Stimulated activated naive CD4-positive, alpha-beta T cell treated with Interleukin-2 at 50 U/mL for 16 hours (primary cell): ENCODE results near the gene UBE2E2.

Source experiments
- DNase-seq: peaks from one replicate; lab custom pipeline; 2025; lab: John Stamatoyannopoulos, UW

Gene UBE2E2

GRCh38 chr3:23276913-23277658, 74.0 kb downstream of the UBE2E2 start:
- no peak for DNase-seq

GRCh38 chr3:23277688-23278087, 74.6 kb downstream of the UBE2E2 start:
- DNase-seq: no peak

DNA sequence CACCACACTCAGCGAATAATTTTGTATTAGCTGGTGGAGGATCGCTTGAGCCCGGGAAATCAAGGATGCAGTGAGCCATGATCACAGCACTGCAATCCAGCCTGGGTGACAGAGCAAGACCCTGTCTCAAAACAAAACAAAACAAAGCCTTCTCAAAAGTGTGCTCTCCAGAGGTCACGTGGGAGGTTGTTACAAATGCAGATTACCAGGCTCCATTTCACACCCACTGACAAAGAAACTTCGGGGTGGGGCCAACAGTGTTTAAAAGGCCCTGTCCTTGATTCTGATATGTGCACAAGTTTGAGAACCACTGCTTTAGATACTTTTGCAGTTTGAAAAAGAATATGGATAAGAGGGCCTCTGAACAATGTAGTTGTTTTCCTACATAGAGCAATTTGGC, 80.5 kb downstream of the UBE2E2 start:
- DNase-seq: no peak

GRCh38 chr3:23288286-23288685, 85.2 kb downstream of the UBE2E2 start:
- DNase-seq: no peak

DNA sequence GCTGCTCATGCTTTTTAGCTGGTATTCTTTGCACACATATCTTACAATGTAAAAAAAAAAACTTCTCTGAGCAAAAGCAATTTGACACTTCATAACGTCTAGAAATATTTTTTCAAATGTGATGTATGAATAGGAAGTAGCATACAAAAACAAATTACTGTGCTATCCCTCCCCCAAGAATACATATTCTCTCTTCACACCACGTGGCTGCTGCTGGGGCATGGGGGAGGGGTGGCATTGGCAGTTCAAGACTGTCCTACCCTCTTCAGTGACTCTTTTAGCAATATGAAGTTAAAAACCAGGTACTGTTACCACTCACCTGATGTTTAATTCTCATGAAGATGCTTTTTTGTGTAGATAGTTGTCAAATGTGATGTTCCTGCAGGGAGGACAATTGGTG, 85.6 kb downstream of the UBE2E2 start:
- no peak for DNase-seq

GRCh38 chr3:23292432-23292831, 89.3 kb downstream of the UBE2E2 start:
- no peak for DNase-seq

GRCh38 chr3:23294770-23295387, 91.8 kb downstream of the UBE2E2 start:
- no peak for DNase-seq

- no peak for DNase-seq
These were observed 98.7 kb downstream of the UBE2E2 start for GRCh38 chr3:23301819-23302218.

DNA sequence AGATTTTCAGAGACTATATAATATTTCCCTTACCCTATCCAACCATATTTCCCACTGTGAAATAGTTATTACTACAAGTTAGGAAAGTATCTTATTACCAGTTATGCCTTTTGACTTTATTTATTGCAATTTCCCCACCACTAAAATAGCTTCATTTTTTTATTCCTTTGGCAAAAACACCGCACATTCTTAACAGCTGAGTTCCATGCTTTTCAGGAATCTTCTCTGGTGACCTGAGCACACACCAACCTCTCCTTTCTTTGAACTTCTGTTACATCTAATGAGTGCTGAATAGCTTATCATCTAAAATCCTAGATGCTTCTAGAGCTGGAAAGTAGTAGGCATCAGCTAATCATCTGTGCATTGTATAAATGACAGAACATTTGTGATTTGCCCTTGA, 99.1 kb downstream of the UBE2E2 start:
- DNase-seq: no peak

- DNase-seq: no peak
These were observed 100.6 kb downstream of the UBE2E2 start for GRCh38 chr3:23303601-23304217.

- DNase-seq: no peak
These were observed 101.3 kb downstream of the UBE2E2 start for GRCh38 chr3:23304424-23304823.

- DNase-seq: no peak
These were observed 106.0 kb downstream of the UBE2E2 start for GRCh38 chr3:23308986-23309625.

DNA sequence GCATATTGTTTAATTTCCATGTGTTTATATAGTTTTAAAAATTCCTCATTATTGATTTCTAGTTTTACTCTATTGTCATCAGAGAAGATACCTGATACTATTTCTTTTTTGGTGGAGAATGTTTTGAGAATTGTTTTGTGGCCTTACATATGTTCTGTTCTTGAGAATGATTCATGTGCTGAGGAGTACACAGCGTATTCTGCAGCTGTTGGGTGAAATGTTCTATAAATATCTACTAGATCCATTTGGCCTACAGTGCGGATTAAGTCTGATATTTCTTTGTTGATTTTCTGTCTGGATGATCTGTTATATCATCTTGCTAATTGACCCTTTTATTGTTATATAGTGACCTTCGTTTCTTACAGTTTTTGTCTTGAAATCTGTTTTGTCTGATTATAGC, 109.7 kb downstream of the UBE2E2 start:
- DNase-seq: no peak

GRCh38 chr3:23314981-23315762, 112.0 kb downstream of the UBE2E2 start:
- no peak for DNase-seq

GRCh38 chr3:23316924-23317323, 113.8 kb downstream of the UBE2E2 start:
- no peak for DNase-seq

DNA sequence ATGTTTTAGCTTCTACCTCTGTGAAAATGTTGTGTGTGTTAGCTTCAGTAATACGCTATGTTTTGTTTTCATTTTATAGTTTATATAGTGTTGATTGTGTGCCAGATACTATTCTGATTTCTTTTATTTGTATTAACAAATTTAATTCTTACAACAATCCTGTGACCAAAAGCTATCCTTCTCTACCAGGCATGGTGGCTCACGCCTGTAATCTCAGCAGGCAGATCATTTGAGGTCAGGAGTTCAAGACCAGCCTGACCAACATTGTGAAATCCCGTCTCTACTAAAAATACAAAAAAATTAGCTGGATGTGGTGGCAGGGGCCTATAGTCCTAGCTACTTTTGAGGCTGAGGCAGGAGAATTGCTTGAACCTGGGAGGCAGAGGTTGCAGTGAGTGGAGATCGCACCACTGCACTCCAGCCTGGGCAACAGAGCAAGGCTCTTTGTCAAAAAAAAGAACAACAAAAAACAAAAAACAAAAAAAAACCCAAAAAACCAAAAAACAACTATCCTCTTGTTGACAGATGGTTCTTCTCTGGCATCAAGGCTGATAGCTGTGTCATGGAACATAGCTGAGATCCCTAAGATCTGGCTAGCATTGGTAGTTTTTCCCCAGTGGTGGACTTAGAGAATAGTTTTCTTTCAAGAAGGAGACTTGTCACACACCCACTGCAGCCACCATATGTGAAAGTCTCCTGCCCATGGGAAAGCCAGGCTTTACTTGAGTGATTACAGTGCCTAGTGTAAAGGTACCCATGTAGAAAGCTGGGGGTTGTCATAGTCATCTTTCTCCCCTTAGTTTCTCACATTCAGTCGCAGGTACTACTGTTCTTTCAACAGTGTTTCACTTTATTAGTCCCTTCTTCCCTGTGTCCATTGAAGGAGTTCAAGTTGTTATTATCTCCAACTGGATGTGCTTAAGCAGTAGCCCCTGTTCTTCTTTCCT, 116.5 kb downstream of the UBE2E2 start:
- no peak for DNase-seq

DNA sequence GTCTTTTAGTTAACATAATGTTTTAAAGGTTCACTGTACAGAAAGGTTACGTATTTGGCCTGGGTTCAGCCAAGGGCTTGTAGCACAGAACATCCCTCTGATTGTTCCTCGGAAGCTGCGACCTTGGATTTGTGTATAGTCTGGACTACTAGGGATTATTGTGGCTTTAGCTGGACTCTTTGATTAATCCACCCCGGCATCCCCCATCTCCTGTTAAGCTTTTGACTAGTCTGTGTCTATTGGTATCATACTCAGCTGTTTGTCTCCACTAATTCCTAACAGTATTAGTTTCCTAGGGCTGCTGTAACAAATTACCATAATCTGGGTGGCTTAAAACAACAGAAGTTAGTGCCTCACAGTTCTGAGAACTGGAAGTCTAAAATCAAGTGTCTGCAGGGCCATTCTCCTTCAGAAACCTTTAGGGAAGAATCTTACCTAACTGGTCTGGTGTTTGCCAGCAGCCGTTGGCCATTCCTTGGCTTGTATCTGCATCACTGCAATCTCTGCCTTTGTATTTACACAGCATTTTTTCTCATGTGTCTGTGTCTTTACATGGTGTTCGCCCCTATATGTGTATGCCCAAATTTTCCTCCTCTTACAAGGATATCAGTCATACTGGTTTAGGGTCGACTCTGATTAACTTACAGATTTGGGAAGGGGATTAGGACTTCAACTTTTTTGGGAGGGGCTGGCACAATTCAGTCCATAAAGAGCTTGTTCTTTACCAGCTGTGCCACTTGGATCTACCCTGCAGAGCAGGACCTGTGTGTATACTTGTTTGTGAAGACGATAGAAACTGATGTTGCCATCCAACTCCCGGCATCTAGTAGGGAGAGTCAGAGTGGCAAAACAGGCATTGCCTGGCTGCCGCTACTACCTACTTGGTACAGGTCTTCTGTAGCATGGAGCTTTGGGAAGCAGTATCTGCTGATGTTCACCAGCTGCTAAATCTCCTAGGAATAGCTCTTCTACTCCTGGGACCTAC, 117.8 kb downstream of the UBE2E2 start:
- DNase-seq: no peak

GRCh38 chr3:23324745-23325144, 121.6 kb downstream of the UBE2E2 start:
- DNase-seq: no peak

GRCh38 chr3:23325466-23326065, 122.4 kb downstream of the UBE2E2 start:
- no peak for DNase-seq
